NCI-H2029 (cell line): ENCODE data around the gene SCGB1D4.
"Not testable (repeated sequence)": the region's sequence is repeated elsewhere in the genome, so short reads cannot be mapped to it uniquely, and the experiment has no call there.

Source experiments
- DNase-seq: peaks from one replicate; lab custom pipeline; 2025; lab: John Stamatoyannopoulos, UW

SCGB1D4 gene, protein sequence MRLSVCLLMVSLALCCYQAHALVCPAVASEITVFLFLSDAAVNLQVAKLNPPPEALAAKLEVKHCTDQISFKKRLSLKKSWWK

DNA sequence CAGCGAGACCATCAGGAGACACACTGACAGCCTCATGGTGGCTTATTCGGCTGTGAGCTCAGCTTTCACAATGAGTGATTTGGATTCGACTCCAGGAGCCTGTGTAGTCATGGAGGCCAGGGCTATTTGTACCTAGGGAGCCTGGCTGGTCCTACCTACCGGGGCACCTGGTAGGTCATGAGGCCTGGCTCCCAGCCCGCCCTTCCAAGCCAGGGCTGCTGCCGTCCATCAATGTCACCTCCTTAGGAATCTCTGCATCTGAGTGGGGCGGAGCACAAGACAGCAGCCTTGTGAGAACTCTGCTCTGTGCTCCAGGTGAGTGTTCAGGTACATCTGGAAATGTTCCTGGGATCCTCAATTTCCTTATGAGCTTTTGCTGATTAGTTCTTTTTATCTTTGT, at the start of gene SCGB1D4:
SCGB1D4 (minus strand) TSS at position 101 of the 400 bp plus-strand sequence; CDS start at position 36, 65 bp downstream.
- DNase-seq, result no peak

DNA sequence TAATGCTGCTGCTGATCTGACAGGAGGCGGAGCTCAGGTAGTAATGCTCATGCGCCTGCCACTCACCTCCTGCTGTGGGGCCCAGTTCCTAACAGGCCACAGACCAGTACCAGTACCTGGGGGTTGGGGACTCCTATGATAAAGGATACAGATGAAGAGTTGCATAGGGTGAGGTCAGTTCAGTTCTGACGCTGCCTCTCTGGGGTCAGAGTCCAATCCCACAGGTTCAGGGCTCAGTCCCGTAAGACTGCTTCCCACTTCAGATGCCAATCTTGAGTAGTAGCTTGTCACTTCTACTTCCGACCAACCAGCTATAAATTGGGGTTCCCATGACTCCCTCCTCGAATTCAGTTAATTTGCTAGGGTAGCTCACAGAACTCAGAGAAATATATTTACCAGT, 47.0 kb upstream of the SCGB1D4 start:
- no peak for DNase-seq

DNA sequence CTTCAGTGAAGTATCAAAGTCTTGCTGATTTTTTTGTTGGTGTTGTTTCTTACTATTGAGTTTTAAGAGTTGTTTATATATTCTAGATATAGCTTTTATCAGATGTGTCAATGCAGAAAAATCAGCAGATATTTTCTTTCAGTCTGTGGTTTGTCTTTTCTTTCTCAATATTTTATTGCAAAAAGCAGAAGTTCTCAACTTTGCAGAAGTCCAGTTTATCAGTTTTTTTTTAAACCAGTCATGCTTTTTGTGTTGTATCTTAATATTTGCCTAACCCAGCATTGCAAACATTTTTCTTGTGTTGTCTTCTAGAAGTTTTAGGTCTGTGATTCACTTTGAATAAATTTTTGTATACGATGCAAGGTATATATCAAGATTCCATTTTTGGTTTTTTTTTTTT, 45.3 kb upstream of the SCGB1D4 start:
- no peak for DNase-seq

DNA sequence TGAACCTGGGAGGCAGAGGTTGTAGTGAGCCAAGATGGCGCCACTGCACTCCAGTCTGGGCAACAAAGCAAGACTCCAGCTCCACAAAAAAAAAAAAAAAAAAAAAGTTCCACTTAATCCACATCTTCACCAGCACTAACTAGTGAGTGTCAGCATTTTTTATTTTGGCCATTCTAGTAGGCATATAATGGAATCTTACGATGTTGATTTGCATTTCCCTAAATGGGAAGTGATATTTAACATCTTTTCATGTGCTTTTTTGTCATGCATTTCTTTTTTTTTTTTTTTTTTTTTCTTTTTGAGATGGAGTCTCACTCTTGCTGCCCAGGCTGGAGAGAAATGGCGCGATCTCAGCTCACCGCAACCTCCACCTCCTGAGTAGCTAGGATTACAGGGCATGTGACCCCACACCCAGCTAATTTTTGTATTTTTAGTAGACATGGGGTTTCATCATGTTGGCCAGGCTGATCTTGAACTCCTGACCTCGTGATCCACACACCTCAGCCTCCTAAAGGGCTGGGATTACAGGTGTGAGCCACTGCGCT, 44.8 kb upstream of the SCGB1D4 start:
- not testable (repeated sequence) for DNase-seq

DNA sequence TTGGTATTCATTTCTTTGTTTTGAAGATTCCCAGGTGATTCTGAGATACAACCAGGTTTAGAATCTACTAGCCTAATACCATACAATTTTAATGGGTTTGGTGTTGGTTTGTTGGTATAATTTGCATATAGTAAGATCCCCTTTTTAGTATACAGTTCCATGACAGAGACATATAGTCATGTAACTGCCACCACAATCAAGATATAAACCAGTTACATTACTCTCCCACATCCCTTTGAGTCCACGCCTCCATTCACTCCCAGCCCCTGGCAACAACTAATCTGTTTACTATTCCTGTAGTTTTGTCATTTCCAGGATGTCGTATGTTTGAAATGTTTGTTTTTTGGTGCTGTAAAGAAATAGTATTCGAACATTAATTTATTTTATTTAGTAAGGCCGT, 42.7 kb upstream of the SCGB1D4 start:
- DNase-seq, result no peak

DNA sequence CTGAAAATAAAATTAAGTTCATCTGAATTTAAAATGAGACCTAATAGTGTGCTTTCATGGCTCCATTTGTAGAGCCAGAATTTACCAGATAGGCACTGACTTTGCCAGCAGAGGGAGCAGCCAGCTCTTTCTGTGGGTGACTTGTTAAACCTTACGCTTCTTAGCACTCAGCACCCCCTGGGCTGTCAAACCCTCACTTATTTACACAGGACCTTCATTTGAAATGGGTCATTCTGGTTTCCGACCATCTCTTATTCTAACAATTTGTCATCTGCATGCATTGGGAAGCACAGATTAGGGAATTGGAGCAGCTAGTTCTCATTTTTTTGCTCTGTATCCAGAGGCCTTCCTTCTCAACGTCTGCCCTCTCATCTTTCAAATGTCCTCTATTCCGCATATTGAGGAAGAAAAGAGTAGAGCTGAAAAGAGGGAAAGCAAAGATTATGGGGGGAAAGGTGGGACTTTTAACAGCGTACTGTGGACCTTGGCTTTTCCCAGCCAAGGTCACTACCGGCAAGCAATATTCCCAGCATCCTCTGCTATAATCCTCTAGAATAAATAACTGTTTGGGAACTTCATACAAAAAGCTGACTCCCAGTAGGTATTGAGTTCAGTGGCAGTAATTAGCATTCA, 41.5 kb upstream of the SCGB1D4 start:
- DNase-seq, result peak; percentile 45

DNA sequence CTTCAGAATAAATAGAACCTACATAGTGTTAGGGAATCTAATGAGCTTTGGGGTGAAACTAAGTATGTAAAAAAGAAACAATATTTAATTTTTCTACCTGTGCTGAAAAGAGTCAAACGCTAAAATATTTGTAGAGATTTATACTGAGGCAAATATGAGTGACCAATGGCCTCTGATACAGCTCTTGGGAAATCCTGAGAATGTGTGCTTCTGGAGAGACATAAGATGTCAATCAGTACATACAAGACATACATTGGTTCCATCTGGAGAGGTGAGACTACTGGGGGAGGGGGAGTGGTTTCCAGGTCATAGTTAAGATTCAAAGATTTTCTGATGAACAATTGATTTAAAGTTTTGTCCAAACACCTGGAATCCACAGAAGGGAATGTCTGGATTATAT, 39.3 kb upstream of the SCGB1D4 start:
- DNase-seq, result no peak

DNA sequence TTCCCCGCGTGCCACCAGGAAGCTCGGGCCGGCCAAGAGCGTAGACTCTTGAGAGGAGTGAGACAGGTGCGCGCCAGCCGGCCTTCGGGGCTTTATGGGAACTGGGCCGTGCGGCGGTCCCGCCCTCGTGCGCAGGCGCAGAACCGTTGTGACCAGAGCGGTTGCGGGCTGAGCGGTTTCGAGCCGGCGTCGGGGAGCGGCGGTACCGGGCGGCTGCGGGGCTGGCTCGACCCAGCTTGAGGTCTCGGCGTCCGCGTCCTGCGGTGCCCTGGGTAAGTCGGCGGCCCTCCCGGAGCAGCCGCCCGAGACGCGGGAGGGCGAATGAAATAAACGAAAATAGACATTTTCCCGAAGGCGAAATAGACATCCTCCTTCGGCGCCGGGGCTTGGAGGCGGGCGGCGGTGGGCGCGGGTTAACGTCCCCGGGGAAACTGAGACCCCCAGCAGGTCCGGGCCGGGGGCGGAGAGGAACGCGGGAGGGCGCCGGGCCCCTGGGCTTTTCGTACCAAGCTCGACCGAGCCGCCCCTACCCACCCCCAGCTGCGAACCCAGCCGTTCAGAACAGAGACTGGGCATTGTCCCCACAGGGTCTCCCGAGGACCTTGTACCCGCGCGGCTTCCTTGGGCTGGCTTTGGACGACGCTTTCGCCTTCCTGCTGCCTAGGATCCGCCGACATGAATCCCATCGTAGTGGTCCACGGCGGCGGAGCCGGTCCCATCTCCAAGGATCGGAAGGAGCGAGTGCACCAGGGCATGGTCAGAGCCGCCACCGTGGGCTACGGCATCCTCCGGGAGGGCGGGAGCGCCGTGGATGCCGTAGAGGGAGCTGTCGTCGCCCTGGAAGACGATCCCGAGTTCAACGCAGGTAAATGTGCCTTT, 38.7 kb upstream of the SCGB1D4 start, which contains the start of gene ASRGL1:
ASRGL1 (plus strand) TSS at position 146 of the 879 bp plus-strand sequence; CDS start at position 676, 530 bp downstream.
- DNase-seq, result peak; percentile 92

DNA sequence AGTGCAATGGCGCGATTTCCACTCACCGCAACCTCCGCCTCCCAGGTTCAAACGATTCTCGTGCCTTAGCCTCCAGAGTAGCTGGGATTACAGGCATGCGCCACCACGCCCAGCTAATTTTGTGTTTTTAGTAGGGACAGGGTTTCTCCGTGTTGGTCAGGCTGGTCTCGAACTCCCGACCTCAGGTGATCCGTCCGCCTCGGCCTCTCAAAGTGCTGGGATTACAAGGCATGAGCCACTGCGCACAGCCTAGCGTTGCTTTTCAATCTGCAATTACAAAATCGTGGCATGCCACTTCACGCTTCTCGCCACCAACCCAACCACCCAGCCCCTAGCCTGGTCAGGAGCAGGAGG, 38.1 kb upstream of the SCGB1D4 start:
- DNase-seq, result not testable (repeated sequence)

DNA sequence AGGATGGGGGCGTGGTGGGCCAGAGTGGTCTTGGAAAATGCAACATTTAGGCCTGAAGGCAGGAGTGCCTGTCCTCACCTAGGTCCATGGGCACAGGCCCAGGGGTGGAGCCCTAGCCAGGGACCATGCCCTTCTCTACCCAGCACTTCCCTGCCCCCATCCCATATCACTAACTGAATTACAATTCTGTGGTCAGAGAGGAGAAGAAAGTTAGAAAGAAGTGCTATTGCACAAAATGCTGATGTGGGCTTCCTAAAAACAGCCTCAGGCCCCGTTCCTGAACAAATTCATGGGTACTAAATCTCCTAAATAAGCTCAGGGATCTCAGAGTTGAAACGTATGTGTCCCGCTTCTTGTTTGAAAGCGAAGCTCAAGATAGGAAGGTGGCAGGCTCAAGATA, 34.9 kb upstream of the SCGB1D4 start:
- DNase-seq, result no peak

DNA sequence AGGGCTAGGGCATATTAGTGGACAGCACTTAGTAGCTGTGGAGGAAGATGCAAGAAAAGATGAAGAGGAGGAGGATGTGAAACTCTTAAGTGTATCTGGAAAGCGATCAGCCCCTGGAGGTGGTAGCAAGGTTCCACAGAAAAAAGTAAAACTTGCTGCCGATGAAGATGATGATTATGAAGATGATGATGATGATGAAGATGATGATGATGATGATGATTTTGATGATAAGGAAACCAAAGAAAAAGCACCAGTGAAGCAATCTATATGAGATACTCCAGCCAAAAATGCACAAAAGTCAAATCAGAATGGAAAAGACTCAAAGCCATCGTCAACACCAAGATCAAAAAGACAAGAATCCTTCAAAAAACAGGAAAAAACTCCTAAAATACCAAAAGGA, 32.4 kb upstream of the SCGB1D4 start:
- DNase-seq, result not testable (repeated sequence)

DNA sequence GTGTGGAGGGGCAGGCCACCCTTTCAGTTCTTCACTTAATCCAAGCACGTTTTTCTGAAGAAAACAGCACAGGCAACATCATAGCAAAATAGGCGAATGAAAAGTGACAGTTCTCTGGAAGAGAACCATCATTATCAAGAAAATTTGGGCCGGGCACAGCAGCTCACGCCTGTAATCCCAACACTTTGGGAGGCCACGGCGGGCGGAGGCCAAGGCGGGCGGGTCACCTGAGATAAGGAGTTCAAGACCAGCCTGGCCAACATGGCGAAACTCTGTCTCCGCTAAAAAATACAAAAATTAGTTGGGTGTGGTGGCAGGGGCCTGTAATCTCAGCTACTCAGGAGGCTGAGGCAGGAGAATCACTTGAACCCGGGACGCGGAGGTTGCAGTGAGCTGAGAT, 28.7 kb upstream of the SCGB1D4 start:
- not testable (repeated sequence) for DNase-seq

DNA sequence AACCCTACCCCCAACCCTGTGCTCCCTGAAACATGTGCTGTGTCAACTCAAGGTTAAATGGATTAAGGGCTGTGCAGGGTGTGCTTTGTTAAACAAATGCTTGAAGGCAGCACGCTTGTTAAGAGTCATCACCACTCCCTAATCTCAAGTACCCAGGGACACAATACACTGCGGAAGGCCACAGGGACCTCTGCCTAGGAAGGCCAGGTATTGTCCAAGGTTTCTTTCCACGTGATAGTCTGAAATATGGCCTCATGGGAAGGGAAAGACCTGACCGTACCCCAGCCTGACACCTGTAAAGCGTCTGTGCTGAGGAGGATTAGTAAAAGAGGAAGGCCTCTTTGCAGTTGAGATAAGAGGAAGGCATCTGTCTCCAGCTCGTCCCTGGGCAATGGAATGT, 27.8 kb upstream of the SCGB1D4 start:
- not testable (repeated sequence) for DNase-seq

DNA sequence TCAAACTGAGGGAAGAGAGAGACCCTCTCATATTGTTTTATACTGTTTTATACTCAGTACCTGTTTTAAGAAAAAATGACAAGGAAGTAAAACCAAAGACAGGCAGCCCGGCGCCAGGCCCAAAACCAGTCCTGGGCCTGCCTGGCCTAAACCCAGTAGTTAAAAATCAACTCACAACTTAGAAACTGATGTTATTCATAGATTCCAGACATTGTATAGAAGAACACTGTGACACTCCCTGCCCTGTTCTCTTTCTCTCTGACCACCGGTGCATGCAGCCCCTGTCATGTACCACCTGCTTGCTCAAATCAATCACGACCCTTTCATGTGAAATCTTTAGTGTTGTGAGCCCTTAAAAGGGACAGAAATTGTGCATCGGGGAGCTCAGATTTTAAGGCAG, 26.9 kb upstream of the SCGB1D4 start:
- not testable (repeated sequence) for DNase-seq

DNA sequence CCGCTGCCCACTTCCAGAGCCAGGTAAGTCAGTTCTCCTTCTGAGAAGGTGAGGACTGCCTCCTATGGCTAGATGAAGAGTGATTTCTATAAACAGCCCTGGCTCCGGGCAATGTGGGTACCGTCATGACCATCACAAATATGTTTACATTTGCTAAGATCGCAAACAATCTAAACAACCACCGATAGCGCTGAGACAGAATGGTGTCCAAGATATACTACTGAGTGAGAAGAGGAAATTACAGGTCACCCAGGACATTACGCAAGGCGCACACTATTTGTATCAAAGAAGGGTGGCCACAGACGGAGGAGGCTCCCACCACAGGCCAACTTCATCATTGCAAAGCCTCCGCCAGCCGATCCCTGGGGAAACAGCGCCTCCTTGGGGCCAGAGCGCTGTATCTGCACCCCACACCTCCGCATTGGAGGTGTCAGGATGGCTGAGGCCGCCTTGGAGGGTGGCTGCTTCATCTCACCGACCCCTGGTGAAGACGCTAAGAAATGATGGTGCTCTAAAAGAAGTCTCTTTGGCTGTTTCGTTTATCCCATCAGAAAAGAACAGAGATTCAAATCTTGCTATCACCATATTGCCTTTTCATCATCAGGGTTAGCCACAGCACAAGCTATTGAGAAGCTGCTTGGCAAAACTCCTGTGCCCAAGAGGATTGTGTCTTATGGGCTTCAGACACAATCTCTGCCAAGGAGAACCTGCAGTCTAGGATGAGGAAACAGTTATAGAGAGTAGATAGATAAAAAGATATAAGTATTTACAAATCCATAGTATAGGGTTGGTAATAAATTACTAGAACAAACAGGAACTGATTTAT, 26.1 kb upstream of the SCGB1D4 start:
- peak; percentile 20 for DNase-seq

DNA sequence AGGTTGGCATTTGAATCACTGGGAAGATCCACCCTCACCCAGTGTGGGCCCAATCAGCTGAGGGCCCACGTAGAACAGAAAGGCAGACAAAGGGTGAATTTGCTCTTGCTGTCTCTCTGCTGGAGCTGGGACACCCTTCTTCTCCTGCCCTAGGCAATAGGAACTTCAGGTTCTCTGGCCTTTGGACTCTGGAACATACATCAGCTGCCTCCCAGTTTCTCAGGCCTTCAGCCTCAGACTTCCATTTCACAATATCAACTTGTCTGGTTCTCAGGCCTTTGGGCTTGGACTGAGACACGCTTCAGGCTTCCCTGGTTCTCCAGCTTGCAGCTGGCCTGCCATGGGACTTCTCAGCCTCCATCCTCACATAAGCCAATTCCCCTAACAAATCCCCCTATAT, 23.6 kb upstream of the SCGB1D4 start:
- DNase-seq, result no peak

DNA sequence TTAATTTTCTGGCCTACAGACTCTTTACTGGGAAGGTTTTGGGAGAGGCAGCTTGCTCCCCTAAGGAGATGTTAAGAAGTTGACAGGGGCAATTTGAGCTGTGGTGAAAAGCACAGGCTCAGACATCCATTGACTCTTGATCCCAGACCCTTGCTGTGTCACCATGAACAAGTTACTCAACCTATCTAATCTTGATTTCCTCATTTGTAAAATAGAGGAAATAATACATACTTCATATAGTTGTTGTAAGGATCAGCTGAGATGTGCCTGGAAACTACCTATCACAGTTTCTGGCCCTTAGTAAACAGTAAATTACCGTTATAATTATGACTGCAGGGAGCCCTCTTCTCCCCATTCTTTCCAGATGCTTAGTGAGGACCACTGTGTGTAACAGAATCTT, 16.6 kb upstream of the SCGB1D4 start:
- DNase-seq, result no peak

DNA sequence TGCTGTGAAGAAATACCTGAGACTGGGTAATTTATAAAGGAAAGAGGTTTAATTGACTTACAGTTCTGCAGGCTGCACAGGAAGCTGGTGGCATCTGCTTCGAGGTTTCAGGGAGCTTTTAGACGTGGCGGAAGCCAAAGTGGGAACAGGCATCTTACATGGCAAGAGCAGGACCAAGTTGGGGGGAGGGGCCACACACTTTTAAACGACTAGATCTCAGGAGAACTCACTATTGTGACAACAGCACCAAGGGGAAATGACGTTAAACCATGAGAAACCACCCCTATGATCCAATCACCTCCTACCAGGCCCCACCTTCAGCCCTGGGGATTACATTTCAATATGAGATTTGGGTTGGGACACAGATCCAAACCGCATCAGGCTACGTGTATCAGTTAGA, 11.1 kb upstream of the SCGB1D4 start:
- no peak for DNase-seq

DNA sequence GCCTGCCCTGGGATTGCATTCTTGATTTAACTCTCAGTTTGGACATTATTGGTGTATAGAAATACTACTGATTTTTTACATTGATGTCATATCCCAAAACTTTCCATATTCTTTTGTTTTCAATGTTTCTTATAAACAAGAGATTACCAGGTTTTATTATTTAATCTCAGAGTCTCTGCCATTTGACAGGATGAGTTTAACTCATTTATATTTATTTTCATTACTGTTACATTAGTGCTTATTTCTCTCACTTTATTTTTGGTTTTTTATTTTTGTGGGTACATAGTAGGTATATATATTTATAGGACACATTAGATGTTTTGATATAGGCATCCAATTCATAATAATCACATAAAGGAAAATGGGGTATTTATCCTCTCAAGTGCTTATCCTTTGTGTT, 9.1 kb upstream of the SCGB1D4 start:
- no peak for DNase-seq

DNA sequence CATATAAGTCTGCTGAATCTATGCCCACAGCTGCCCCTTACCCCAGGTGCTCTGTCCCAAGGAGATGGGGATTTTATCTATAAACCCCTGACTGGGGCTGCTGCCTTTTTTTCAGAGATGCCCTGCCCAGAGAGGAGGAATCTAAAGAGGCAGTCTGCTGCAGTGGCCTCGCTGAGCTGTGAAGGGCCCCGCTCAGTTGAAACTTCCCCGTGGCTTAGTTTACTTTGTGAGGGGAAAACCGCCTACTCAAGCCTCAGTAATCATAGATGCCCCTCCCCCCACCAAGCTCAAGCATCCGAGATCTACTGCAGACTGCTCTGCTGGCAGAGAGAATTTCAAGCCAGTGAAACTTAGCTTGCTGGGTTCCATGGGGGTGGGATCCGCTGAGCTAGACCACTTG, 7.4 kb upstream of the SCGB1D4 start:
- DNase-seq, result no peak

DNA sequence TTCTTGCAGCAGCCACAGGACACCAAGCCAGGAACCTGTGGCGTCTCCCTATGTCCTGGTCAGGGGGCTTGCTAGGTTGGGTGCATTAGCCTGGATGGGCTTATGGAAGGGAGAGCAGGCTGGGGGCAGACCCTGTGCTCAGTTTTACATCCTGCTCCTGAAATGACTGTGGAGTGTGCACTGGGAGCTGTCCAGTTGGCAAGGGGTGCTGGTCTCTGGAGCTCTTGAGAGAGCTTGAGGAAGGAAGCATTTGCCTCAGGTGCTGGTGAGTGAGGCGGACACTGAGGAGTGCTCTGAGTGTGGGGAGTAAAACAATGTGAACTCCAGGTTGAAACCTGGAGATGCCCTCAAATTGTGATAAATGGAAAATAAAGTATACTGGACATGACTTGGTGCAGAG, 3.4 kb downstream of the SCGB1D4 start:
- no peak for DNase-seq

DNA sequence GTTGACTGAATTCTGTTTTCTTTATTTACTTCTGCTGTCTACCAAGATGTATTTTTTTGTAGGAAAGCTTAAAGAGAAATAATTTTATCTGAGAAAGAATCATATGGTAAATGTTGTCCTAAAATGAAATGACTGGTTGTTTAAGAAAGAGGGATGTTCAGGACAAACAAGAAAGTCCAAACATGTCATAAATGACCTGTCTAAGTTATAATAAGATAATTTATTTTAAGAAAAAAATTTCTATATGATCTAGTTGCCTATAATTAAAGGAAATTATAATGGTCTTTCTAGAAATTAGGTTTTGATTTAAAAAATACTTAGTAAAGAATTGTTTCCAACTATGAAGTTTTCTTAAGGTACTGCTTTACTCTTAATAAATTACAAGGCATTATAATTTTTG, 18.4 kb downstream of the SCGB1D4 start:
- DNase-seq, result no peak
